HG03064 (cell line): ENCODE measurements around the gene DDX23.

Experiments used
- ATAC-seq: cut with Tn5 transposase; IDR thresholded peaks from one replicate; pipeline ENCODE4 v1.9.1; 2021; ENCODE audit warnings: low read depth; ENCODE audit not compliant: unreplicated experiment

Gene DDX23

GRCh38 chr12:48779869-48780268 is 72.1 kb downstream of the DDX23 start:
- no peak for ATAC-seq
